G401 (cell line): ENCODE results near the gene ZNF429. TPM values are rescaled to one million over a fixed set of nuclear protein-coding genes. Genes with fewer than 3 reads are reported as not detected.
"Not testable (repeated sequence)": the region's sequence is repeated elsewhere in the genome, so short reads cannot be mapped to it uniquely, and the experiment has no call there.

ENCODE experiments used
- DNase-seq: peaks from one replicate; pipeline ENCODE4 v3.0.0-alpha.2; 2015; ENCODE audit warnings: low spot score
- in situ Hi-C: cut with HindIII; loops from 2 replicates; pipeline ENCODE4 v1.10.0; 2016; ENCODE audit warnings: low sequenced_read_pairs, mixed read lengths
- total RNA-seq: library from RNA; depleted of rRNA; stranded (reverse); fragments of >200 nt; shearing (Covaris generic); gene quantifications from 2 replicates; pipeline ENCODE4 v1.2.3, GENCODE V29; 2014; rRNA removed

The ZNF429 gene
- 11.8 and 27.3 TPM in 2 replicates for total RNA-seq

GRCh38 chr19:21505459-21506451 is at the start of gene ZNF429:
ZNF429 (plus strand) TSS chr19:21505602; CDS start chr19:21505772, 170 bp downstream.
- in situ Hi-C loops: no loop called here
- DNase-seq: peak; percentile 99

GRCh38 chr19:21460686-21461085 is 44.7 kb upstream of the ZNF429 start:
- in situ Hi-C loops: no loop called here
- no peak for DNase-seq

- DNase-seq: no peak
- in situ Hi-C loops: no loop called here
Observed at GRCh38 chr19:21462540-21462939, 42.9 kb upstream of the ZNF429 start.

GRCh38 chr19:21463449-21464105 is 41.8 kb upstream of the ZNF429 start:
- in situ Hi-C loops: no loop called here
- peak; percentile 94 for DNase-seq

- in situ Hi-C loops: no loop called here
- DNase-seq: no peak
Observed at GRCh38 chr19:21466627-21467026, 38.8 kb upstream of the ZNF429 start.

- DNase-seq: no peak
- in situ Hi-C loops: no loop called here
Observed at GRCh38 chr19:21468791-21469190, 36.6 kb upstream of the ZNF429 start.

GRCh38 chr19:21472507-21472906 is 32.9 kb upstream of the ZNF429 start:
- no peak for DNase-seq
- in situ Hi-C loops: no loop called here

GRCh38 chr19:21474671-21475181 is 30.7 kb upstream of the ZNF429 start:
- in situ Hi-C loops: no loop called here
- DNase-seq: peak; percentile 82

GRCh38 chr19:21482361-21482760 is 23.0 kb upstream of the ZNF429 start:
- in situ Hi-C loops, DNase-seq: not testable (repeated sequence)

- in situ Hi-C loops: no loop called here
- no peak for DNase-seq
Observed at GRCh38 chr19:21482863-21483276, 22.5 kb upstream of the ZNF429 start.

- DNase-seq: no peak
- in situ Hi-C loops: no loop called here
Observed at GRCh38 chr19:21483589-21484170, 21.7 kb upstream of the ZNF429 start.

GRCh38 chr19:21484631-21485030 is 20.8 kb upstream of the ZNF429 start:
- in situ Hi-C loops: no loop called here
- DNase-seq: no peak

- in situ Hi-C loops: no loop called here
- DNase-seq: no peak
Observed at GRCh38 chr19:21485926-21486325, 19.5 kb upstream of the ZNF429 start.

- DNase-seq: no peak
- in situ Hi-C loops: no loop called here
Observed at GRCh38 chr19:21487969-21488368, 17.4 kb upstream of the ZNF429 start.

- in situ Hi-C loops: no loop called here
- DNase-seq: no peak
Observed at GRCh38 chr19:21491146-21491545, 14.3 kb upstream of the ZNF429 start.

- in situ Hi-C loops: no loop called here
- no peak for DNase-seq
Observed at GRCh38 chr19:21492947-21493906, 12.2 kb upstream of the ZNF429 start.

GRCh38 chr19:21496876-21497275 is 8.5 kb upstream of the ZNF429 start:
- in situ Hi-C loops: no loop called here
- DNase-seq: no peak

GRCh38 chr19:21498651-21499050 is 6.8 kb upstream of the ZNF429 start:
- no peak for DNase-seq
- in situ Hi-C loops: no loop called here

- DNase-seq: no peak
- in situ Hi-C loops: no loop called here
Observed at GRCh38 chr19:21508198-21508597, 2.8 kb downstream of the ZNF429 start.
